HG03575 (cell line): ENCODE data around the gene LIMK1.
"Not testable (repeated sequence)": the region's sequence is repeated elsewhere in the genome, so short reads cannot be mapped to it uniquely, and the experiment has no call there.

Source experiments
- ATAC-seq: cut with Tn5 transposase; IDR thresholded peaks from one replicate; pipeline ENCODE4 v1.9.1; 2021; ENCODE audit not compliant: unreplicated experiment, insufficient number of reproducible peaks, low FRiP score; ENCODE audit errors: extremely low read depth

LIMK1 gene

DNA sequence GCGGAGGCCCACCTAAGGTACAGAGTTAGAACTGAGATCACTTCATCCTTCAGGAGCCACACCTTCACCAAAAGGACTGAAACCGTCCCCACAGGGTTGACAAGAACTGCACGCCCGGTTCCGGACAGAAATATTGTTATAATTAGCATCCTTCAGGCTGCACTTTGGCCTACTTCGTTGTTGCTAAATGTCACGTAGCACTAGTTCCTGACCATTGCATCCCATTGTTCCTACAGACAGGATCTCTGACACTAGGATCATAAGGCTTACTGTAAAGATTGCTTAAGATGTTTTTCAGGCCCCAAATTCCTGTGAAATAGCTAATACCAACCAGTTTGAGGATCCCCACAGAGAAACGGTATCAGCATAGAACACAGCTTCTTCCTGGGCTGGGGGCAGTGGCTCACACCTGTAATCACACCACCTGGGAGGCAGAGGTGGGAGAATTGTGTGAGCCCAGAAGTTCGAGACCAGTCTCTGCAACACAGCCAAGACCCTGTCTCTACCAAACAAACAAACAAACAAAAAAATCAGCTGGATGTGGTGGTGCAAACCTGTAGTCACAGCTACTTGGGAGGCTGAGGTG is 72.3 kb downstream of the LIMK1 start:
- ATAC-seq: no peak

DNA sequence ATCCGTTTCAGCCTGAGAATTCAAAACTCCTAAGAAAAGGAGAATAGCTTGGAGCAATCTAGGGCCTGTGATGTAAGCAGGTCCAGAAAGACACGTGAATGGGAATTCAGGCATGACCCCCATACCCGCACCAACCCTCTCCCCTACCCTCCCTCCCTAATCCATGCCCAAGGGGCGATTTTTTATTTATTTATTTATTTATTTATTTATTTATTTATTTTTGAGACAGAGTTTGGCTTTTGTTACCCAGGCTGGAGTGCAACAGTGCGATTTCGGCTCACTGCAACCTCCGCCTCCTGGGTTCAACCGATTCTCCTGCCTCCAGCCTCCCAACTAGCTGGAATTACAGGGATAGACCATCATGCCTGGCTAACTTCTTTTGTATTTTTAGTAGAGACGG is 74.0 kb downstream of the LIMK1 start:
- ATAC-seq: no peak

DNA sequence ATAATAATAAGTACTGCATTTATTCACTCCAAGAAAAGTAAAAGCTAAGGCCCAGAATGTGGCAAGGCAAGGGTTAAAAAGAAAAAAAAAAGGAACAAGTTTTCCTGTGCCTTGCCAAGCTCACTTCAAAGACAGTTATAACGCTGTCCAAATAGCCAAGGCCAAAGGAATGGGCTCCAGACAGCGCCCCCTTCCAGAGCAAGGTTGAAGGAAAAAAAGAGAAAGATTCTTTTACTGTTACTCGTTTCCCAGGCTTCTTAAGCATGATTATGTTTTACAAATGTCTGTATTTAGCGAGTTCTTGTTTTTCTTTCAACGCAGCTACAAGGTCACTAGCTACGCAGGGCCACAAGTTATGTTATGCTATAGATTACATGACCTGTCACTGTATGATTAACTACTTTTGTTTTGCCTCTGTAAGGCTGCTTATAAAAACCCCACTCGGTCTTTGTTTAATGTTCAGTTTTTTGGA is 81.4 kb downstream of the LIMK1 start:
- no peak for ATAC-seq

DNA sequence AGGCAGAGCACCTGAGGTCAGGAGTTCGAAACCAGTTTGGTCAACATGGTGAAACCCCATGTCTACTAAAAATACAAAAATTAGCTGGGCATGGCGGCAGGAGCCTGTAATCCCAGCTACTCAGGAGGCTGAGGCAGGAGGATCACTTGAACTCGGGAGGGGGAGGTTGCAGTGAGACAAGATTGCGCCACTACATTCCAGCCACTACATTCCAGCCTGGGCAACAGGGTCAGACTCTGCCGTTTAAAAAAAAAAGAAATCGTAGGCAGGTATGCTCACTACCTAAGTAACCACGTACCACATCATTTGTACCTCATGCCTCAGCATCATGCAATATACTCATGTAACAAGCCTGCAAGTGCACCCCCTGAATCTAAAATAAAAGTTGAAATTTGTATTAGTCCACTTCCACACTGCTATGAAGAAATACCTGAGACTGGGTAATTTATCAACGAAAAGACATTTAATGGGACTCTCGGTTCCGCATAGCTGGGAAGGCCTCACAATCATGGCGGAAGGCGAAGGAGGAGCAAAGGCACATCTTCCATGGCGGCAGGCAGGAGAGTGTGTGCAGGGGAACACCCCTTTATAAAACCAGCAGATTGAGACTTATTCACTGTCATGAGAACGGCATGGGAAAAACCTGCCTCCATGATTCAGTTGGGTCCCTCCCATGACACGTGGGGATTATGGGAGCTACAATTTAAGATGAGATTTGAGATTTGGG is 82.4 kb downstream of the LIMK1 start:
- no peak for ATAC-seq

DNA sequence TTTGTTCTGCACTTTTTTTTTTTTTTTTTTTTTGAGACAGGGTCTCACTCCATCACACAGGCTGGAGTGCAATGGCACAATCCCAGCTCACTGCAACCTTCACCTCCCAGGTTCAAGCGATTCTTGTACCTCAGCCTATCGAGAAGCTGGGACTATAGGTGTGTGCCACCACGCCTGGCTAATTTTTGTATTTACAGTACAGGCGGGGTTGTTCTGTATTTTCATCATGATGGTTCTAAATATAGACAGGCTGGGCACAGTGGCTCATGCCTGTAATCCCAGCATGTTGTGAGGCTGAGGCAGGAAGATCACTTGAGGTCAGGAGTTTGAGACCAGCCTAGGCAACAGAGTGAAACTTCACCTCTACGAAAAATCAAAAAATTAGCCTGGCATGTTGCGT is 83.7 kb downstream of the LIMK1 start:
- not testable (repeated sequence) for ATAC-seq
